Activated naive CD4-positive, alpha-beta T cell treated with anti-CD3 and anti-CD28 coated beads, Interleukin-2, amount 10 ng/mL, durations not matched to agents 7 days and 5 days (primary cell): ENCODE results near the gene ZNF138.
"Not testable (repeated sequence)": the region's sequence is repeated elsewhere in the genome, so short reads cannot be mapped to it uniquely, and the experiment has no call there.

Source experiments
- CTCF ChIA-PET: fragments of 350-600 bp; sonication (Branson Sonifier 250); formaldehyde crosslinking; loops from one replicate; lab custom pipeline; 2021; ENCODE audit warnings: antibody characterized with exemption; lab: Charles Lee
- DNase-seq: peaks from one replicate; pipeline ENCODE4 v3.0.0-alpha.2; 2020
- H3K27ac Mint-ChIP-seq: one replicate; pipeline ENCODE4 v1.8.0; 2021; ENCODE audit warnings: mild to moderate bottlenecking, moderate library complexity, mixed read lengths
- H3K27me3 Mint-ChIP-seq: one replicate; pipeline ENCODE4 v1.8.0; 2021; ENCODE audit warnings: mild to moderate bottlenecking, mixed read lengths
- H3K36me3 Mint-ChIP-seq: one replicate; pipeline ENCODE4 v1.8.0; 2021; ENCODE audit warnings: mixed read lengths
- H3K4me1 Mint-ChIP-seq: one replicate; pipeline ENCODE4 v1.8.0; 2021; ENCODE audit warnings: mixed read lengths
- H3K4me3 Mint-ChIP-seq: one replicate; pipeline ENCODE4 v1.8.0; 2021; ENCODE audit warnings: mild to moderate bottlenecking, moderate library complexity, mixed read lengths
- H3K9me3 Mint-ChIP-seq: one replicate; pipeline ENCODE4 v1.8.0; 2021; ENCODE audit warnings: mixed read lengths

Gene ZNF138

DNA sequence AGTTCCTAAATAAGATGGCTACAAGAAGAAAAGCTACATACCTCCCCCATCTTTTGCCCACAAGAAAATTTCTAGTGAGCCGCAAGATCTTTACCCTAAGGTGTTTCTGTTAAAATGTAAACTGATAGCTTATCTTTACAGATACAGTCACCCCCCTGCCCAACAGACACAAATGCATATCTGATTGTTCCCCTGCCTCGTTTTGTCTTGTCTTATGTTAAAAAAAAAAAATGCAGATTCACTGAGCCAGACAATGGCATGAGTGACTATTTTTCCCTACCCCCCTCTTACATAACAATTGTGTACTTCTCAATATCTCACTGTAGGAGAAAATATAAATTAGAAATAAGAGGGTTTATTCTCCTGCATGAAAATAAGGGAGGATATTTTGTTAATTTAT lies 8.5 kb downstream of the ZNF138 start:
- CTCF ChIA-PET: no interaction called here
- no peak for DNase-seq
- H3K27ac Mint-ChIP-seq: no peak overlapping the region
- peaks cover 70% of the 10 kb centered on the region for H3K36me3 Mint-ChIP-seq
- H3K27me3 Mint-ChIP-seq: no peaks in the 10 kb centered on the region
- no peak overlapping the region for H3K4me3 Mint-ChIP-seq
- H3K9me3 Mint-ChIP-seq: peaks cover 11% of the 10 kb centered on the region
- H3K4me1 Mint-ChIP-seq: no peaks in the 10 kb centered on the region

GRCh38 chr7:64807731-64808365 lies 13.6 kb downstream of the ZNF138 start:
- Mint-ChIP-seq H3K27me3 (no peaks in the 10 kb centered on the region), H3K36me3 (peaks cover 46% of the 10 kb centered on the region), H3K9me3 (peaks cover 19% of the 10 kb centered on the region), H3K4me3 (no peak overlapping the region), H3K4me1 (no peaks in the 10 kb centered on the region), H3K27ac (no peak overlapping the region)
- DNase-seq: no peak
- CTCF ChIA-PET: no interaction called here

DNA sequence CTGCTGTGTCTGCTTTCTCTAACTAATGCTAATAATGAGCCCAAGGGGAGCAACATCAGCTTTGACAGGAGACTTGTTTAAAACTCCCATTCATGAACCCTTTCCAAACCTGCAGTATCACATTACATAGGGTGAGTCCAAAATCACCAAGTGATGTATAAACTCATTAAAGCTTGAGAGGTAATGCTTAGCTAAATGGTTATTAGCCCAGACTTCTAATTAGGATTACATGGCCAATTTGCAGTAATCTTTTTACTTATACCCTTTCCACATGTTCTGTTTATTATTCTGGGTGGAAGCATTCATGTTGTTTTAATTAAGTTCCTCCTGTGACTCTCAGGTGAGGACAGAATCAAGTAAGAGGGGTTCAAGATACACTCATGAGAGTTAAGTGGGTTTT lies 17.5 kb downstream of the ZNF138 start:
- Mint-ChIP-seq H3K27ac (no peak overlapping the region), H3K4me3 (no peak overlapping the region), H3K4me1 (no peaks in the 10 kb centered on the region), H3K27me3 (no peaks in the 10 kb centered on the region), H3K36me3 (peaks cover 47% of the 10 kb centered on the region), H3K9me3 (peaks cover 21% of the 10 kb centered on the region)
- DNase-seq: no peak
- CTCF ChIA-PET: no interaction called here

DNA sequence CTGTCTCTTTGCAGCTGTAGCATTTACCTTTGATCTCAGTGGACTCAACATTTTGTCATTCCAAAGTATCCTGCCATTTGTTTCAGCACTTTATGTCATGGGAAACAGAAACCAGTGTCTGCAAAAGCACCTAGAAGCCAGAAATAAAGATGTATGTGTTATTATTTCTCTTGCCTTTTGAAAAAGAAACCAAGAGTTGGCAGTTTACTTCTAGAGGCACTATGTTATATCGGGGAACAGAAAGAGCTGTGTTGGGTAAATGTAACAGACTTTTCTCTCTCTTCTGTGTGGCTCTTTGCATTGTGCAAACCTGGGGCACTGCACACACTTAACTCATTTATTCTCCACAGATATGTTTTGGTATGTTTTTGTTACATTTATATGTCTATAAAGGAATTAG lies 36.7 kb downstream of the ZNF138 start:
- peaks cover 23% of the 10 kb centered on the region for H3K36me3 Mint-ChIP-seq
- CTCF ChIA-PET: no interaction called here
- peaks cover 40% of the 10 kb centered on the region for H3K9me3 Mint-ChIP-seq
- no peak overlapping the region for H3K27ac Mint-ChIP-seq
- no peak for DNase-seq
- no peak overlapping the region for H3K4me3 Mint-ChIP-seq
- H3K27me3 Mint-ChIP-seq: no peaks in the 10 kb centered on the region
- H3K4me1 Mint-ChIP-seq: no peaks in the 10 kb centered on the region

DNA sequence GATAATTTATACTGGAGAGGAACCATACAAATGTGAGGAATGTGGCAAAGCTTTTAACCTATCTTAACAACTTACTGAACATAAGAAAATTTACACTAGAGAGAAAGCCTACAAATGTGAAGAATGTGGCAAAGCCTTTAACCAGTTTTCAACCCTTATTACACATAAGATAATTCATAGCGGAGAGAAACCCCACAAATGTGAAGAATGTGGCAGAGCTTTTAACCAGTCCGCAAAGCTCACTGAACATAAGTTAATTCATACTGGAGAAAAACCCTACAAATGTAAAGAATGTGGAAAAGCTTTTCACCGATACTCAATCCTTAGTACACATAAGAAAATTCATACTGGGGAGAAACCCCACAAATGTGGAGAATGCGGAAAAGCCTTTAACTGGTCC lies 37.9 kb downstream of the ZNF138 start:
- H3K36me3 Mint-ChIP-seq: peaks cover 24% of the 10 kb centered on the region
- CTCF ChIA-PET: no interaction called here
- H3K4me1 Mint-ChIP-seq: no peaks in the 10 kb centered on the region
- no peak for DNase-seq
- peaks cover 51% of the 10 kb centered on the region for H3K9me3 Mint-ChIP-seq
- no peak overlapping the region for H3K27ac Mint-ChIP-seq
- H3K27me3 Mint-ChIP-seq: no peaks in the 10 kb centered on the region
- no peak overlapping the region for H3K4me3 Mint-ChIP-seq

GRCh38 chr7:64834989-64835388 lies 40.8 kb downstream of the ZNF138 start:
- Mint-ChIP-seq H3K4me1 (no peaks in the 10 kb centered on the region), H3K27me3 (no peaks in the 10 kb centered on the region), H3K9me3 (peaks cover 69% of the 10 kb centered on the region), H3K4me3 (no peak overlapping the region), H3K36me3 (peaks cover 29% of the 10 kb centered on the region), H3K27ac (no peak overlapping the region)
- CTCF ChIA-PET: no interaction called here
- DNase-seq: no peak

DNA sequence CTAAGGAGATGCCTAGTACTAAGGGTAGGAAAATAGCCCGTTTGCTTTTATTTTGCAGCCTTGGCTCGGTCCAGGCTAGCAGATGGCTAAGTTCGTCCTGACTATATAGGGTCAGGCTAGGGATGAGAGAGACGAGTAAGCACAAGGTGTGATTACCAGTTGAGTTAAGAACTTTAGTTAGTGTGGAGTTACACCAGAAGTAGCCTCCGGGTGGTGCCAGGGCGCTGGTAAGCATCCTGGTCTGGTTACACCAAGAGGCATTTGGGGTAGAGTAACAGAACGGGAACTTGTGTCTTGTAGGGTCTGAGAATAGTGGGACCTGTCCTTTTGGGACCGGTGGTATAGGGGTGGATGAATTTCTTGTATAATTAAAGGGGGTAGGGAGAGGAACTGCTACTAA lies 41.6 kb downstream of the ZNF138 start:
- H3K4me1 Mint-ChIP-seq, H3K4me3 Mint-ChIP-seq, H3K27me3 Mint-ChIP-seq, H3K27ac Mint-ChIP-seq, DNase-seq, CTCF ChIA-PET: not testable (repeated sequence)
- Mint-ChIP-seq H3K36me3 (peaks cover 26% of the 10 kb centered on the region), H3K9me3 (peaks cover 66% of the 10 kb centered on the region)

- H3K27ac Mint-ChIP-seq, H3K4me1 Mint-ChIP-seq, CTCF ChIA-PET, H3K27me3 Mint-ChIP-seq, DNase-seq, H3K4me3 Mint-ChIP-seq: not testable (repeated sequence)
- Mint-ChIP-seq H3K36me3 (peaks cover 14% of the 10 kb centered on the region), H3K9me3 (peaks cover 51% of the 10 kb centered on the region)
Measured at GRCh38 chr7:64838051-64838450, 43.8 kb downstream of the ZNF138 start.

- DNase-seq: no peak
- Mint-ChIP-seq H3K27ac (no peak overlapping the region), H3K4me3 (no peak overlapping the region), H3K27me3 (no peaks in the 10 kb centered on the region), H3K36me3 (peaks cover 14% of the 10 kb centered on the region), H3K4me1 (no peaks in the 10 kb centered on the region), H3K9me3 (peaks cover 51% of the 10 kb centered on the region)
- CTCF ChIA-PET: no interaction called here
Measured at GRCh38 chr7:64838691-64839090, 44.5 kb downstream of the ZNF138 start.

DNA sequence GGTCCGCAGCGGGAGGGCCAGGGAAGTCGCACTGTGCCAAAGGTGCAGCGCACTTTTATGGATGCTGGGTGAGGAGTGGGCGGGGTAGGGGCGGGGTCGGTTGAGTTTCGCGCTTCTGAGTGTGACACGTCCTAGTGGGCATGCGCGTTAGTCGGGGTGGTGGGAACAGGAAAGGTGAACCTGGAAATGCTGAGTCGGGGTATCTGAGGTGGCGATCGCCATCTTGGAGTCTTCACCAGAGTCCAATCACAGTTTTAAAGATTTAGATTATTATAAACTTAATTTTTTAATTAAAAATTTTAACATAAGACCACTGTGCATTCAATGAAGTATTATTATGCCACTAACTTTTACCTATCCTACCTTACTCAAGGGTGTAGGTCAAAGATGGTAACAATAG lies 45.7 kb downstream of the ZNF138 start:
- H3K9me3 Mint-ChIP-seq: peaks cover 49% of the 10 kb centered on the region
- no peak overlapping the region for H3K4me3 Mint-ChIP-seq
- peaks cover 14% of the 10 kb centered on the region for H3K36me3 Mint-ChIP-seq
- no peaks in the 10 kb centered on the region for H3K4me1 Mint-ChIP-seq
- no peak for DNase-seq
- H3K27me3 Mint-ChIP-seq: no peaks in the 10 kb centered on the region
- no peak overlapping the region for H3K27ac Mint-ChIP-seq
- CTCF ChIA-PET: no interaction called here

- H3K4me3 Mint-ChIP-seq: no peak overlapping the region
- CTCF ChIA-PET: no interaction called here
- H3K27me3 Mint-ChIP-seq: no peaks in the 10 kb centered on the region
- H3K9me3 Mint-ChIP-seq: peaks cover 22% of the 10 kb centered on the region
- DNase-seq: no peak
- H3K36me3 Mint-ChIP-seq: no peaks in the 10 kb centered on the region
- no peaks in the 10 kb centered on the region for H3K4me1 Mint-ChIP-seq
- no peak overlapping the region for H3K27ac Mint-ChIP-seq
Measured at GRCh38 chr7:64849250-64849923, 55.2 kb downstream of the ZNF138 start.

DNA sequence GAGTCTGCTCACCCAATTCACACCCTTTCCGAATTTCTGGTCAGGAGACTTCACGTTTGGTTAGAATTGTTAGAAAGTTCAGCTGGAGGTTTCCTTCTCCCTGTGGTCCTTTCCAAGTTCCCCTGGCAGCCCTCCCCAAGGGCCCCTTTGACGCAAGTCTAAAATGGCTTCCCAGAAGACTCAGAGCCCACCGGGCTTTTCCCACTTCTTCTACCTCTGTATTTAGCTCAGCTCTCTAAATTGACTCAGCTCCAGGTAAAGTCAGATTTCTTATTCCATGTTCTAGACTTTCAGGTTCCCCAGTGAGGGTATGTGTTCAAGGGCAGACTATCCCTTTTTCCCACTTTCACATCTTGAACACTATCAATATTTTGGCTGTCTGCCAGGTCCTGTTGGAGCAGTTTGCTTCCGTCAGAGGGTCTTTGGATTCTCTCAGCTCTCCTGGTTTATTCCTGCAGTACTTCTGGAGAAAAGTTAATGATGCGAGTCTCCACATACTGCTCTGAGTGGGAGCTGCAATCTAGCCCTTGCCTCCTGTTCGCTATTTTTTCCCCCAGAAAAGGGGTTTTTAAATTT lies 55.8 kb downstream of the ZNF138 start:
- Mint-ChIP-seq H3K9me3 (peaks cover 22% of the 10 kb centered on the region), H3K27me3 (no peaks in the 10 kb centered on the region)

DNA sequence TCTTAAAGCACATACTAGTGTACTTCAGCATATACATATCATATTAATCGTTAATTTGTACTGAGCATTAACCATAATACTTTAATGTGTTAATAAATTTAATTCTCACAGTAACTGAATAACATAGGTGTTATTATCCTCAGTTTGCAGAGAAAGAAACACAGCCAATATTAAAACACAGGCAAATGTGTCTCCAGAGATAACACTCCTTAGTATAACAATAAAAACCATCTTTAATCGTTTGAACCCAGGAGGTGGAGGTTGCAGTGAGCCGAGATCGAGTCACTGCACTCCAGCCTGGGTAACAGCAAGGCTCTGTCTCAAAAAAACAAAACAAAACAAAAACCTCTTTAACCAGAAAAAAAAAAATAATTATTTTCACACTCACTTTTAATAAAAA lies 59.5 kb downstream of the ZNF138 start:
- H3K27ac Mint-ChIP-seq: no peak overlapping the region
- H3K9me3 Mint-ChIP-seq: peaks cover 9% of the 10 kb centered on the region
- CTCF ChIA-PET: no interaction called here
- no peaks in the 10 kb centered on the region for H3K4me1 Mint-ChIP-seq
- no peaks in the 10 kb centered on the region for H3K27me3 Mint-ChIP-seq
- no peak for DNase-seq
- H3K4me3 Mint-ChIP-seq: no peak overlapping the region
- no peaks in the 10 kb centered on the region for H3K36me3 Mint-ChIP-seq

More for the DNA sequence above, 55.8 kb downstream of the ZNF138 start:
- no peaks in the 10 kb centered on the region for H3K4me1 Mint-ChIP-seq
- CTCF ChIA-PET: no interaction called here
- no peak overlapping the region for H3K4me3 Mint-ChIP-seq
- no peak for DNase-seq
- H3K27ac Mint-ChIP-seq: no peak overlapping the region
- no peaks in the 10 kb centered on the region for H3K36me3 Mint-ChIP-seq

- no peaks in the 10 kb centered on the region for H3K36me3 Mint-ChIP-seq
- no peak overlapping the region for H3K27ac Mint-ChIP-seq
- H3K27me3 Mint-ChIP-seq: no peaks in the 10 kb centered on the region
- H3K4me1 Mint-ChIP-seq: no peaks in the 10 kb centered on the region
- H3K9me3 Mint-ChIP-seq: peaks cover 5% of the 10 kb centered on the region
- CTCF ChIA-PET: no interaction called here
- no peak overlapping the region for H3K4me3 Mint-ChIP-seq
- DNase-seq: no peak
Measured at GRCh38 chr7:64854969-64855368, 60.7 kb downstream of the ZNF138 start.

DNA sequence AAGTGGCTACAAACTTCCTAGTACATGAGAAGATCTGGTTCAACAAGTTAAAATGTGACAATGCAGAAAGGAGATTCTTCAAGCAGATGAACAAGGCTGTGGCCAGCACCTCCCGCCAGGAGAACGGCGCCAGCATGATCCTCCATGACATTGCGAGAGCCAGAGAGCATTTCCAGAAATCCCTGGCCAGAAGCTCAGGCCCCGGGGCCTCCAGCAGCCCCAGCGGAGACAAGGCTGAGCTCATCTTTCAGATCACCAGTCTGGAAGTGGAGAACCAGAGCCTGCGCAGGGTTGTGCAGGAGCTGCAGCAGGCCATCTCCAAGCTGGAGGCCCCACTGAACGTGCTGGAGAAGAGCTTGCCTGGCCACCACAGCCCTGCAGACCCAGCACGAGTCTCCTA lies 68.8 kb downstream of the ZNF138 start:
- Mint-ChIP-seq H3K9me3 (peaks cover 8% of the 10 kb centered on the region), H3K36me3 (no peaks in the 10 kb centered on the region), H3K4me1 (no peaks in the 10 kb centered on the region), H3K27ac (no peak overlapping the region), H3K4me3 (no peak overlapping the region), H3K27me3 (no peaks in the 10 kb centered on the region)
- no peak for DNase-seq
- CTCF ChIA-PET: no interaction called here
